GM18858 (cell line): ENCODE results near the gene A3GALT2.

Experiments
- ATAC-seq: cut with Tn5 transposase; IDR thresholded peaks from one replicate; pipeline ENCODE4 v1.9.1; 2021; ENCODE audit not compliant: unreplicated experiment

A3GALT2 gene

GRCh38 chr1:33320619-33321165, at the start of gene A3GALT2:
Gene A3GALT2, minus strand, starts transcription at chr1:33321098. Its CDS starts 0 bp downstream, at chr1:33321098.
- ATAC-seq: no peak

- no peak for ATAC-seq
Observed at GRCh38 chr1:33370301-33370700, 49.4 kb upstream of the A3GALT2 start.

GRCh38 chr1:33369764-33370163, 48.9 kb upstream of the A3GALT2 start:
- no peak for ATAC-seq

GRCh38 chr1:33369081-33369480, 48.2 kb upstream of the A3GALT2 start:
- ATAC-seq: no peak

- ATAC-seq: no peak
Observed at GRCh38 chr1:33368431-33368830, 47.5 kb upstream of the A3GALT2 start.

GRCh38 chr1:33367485-33368405, 46.8 kb upstream of the A3GALT2 start:
- ATAC-seq: no peak

GRCh38 chr1:33366762-33367484, 46.0 kb upstream of the A3GALT2 start:
- ATAC-seq: no peak

- ATAC-seq: no peak
Observed at GRCh38 chr1:33365560-33365997, 44.7 kb upstream of the A3GALT2 start.

- ATAC-seq: no peak
Observed at GRCh38 chr1:33364565-33364918, 43.6 kb upstream of the A3GALT2 start.

GRCh38 chr1:33363470-33363861, 42.6 kb upstream of the A3GALT2 start:
- no peak for ATAC-seq

- no peak for ATAC-seq
Observed at GRCh38 chr1:33363021-33363420, 42.1 kb upstream of the A3GALT2 start.

- ATAC-seq: no peak
Observed at GRCh38 chr1:33361532-33362235, 40.8 kb upstream of the A3GALT2 start.

GRCh38 chr1:33360367-33360766, 39.5 kb upstream of the A3GALT2 start:
- no peak for ATAC-seq

GRCh38 chr1:33359931-33360330, 39.0 kb upstream of the A3GALT2 start:
- no peak for ATAC-seq

GRCh38 chr1:33358795-33359503, 38.1 kb upstream of the A3GALT2 start:
- ATAC-seq: no peak

GRCh38 chr1:33358114-33358794, 37.4 kb upstream of the A3GALT2 start:
- no peak for ATAC-seq

- ATAC-seq: no peak
Observed at GRCh38 chr1:33357099-33357498, 36.2 kb upstream of the A3GALT2 start.

- ATAC-seq: no peak
Observed at GRCh38 chr1:33354707-33355316, 33.9 kb upstream of the A3GALT2 start.

GRCh38 chr1:33353531-33353930, 32.6 kb upstream of the A3GALT2 start:
- ATAC-seq: no peak

- ATAC-seq: no peak
Observed at GRCh38 chr1:33351281-33351660, 30.4 kb upstream of the A3GALT2 start.
